Measurements from ENCODE around the gene KRTAP13-3.

DNA sequence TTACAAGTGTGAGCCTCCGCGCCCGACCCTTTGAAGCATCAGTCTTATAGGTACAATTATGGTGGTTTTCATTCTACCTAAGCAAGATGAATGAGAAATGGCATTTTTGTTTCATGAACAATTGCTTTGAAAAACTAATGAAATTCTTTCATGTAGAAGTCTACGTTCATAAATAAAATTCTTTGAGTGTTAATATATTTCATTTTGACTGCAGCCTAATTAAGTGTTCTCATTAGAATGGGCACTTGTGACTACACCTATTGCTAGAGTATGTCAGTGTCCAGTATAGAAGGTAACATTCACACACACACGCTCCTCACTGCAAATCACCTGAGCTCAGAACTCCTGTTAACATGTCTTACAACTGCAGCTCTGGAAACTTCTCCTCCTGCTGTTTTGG lies 14.2 kb upstream of the KRTAP13-3 start, which contains the start of gene KRTAP15-1:
- TF ChIP-seq, protein P1, sequence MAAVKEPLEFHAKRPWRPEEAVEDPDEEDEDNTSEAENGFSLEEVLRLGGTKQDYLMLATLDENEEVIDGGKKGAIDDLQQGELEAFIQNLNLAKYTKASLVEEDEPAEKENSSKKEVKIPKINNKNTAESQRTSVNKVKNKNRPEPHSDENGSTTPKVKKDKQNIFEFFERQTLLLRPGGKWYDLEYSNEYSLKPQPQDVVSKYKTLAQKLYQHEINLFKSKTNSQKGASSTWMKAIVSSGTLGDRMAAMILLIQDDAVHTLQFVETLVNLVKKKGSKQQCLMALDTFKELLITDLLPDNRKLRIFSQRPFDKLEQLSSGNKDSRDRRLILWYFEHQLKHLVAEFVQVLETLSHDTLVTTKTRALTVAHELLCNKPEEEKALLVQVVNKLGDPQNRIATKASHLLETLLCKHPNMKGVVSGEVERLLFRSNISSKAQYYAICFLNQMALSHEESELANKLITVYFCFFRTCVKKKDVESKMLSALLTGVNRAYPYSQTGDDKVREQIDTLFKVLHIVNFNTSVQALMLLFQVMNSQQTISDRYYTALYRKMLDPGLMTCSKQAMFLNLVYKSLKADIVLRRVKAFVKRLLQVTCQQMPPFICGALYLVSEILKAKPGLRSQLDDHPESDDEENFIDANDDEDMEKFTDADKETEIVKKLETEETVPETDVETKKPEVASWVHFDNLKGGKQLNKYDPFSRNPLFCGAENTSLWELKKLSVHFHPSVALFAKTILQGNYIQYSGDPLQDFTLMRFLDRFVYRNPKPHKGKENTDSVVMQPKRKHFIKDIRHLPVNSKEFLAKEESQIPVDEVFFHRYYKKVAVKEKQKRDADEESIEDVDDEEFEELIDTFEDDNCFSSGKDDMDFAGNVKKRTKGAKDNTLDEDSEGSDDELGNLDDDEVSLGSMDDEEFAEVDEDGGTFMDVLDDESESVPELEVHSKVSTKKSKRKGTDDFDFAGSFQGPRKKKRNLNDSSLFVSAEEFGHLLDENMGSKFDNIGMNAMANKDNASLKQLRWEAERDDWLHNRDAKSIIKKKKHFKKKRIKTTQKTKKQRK (IDR thresholded peaks at IDR 0.05; ENCODE audit: low read depth, low read length), result no peak
- no peak for TF ChIP-seq RCOR1 (conservative IDR thresholded peaks at IDR 0.05; ENCODE audit: low read depth, low read length)
- TF ChIP-seq ZZZ3 (IDR thresholded peaks at IDR 0.05; ENCODE audit: control insufficient read depth, insufficient read length, low read depth), result no peak
- TF ChIP-seq ELK1 (IDR thresholded peaks at IDR 0.05; ENCODE audit: low read depth, low read length), result no peak
- TF ChIP-seq, protein P2, sequence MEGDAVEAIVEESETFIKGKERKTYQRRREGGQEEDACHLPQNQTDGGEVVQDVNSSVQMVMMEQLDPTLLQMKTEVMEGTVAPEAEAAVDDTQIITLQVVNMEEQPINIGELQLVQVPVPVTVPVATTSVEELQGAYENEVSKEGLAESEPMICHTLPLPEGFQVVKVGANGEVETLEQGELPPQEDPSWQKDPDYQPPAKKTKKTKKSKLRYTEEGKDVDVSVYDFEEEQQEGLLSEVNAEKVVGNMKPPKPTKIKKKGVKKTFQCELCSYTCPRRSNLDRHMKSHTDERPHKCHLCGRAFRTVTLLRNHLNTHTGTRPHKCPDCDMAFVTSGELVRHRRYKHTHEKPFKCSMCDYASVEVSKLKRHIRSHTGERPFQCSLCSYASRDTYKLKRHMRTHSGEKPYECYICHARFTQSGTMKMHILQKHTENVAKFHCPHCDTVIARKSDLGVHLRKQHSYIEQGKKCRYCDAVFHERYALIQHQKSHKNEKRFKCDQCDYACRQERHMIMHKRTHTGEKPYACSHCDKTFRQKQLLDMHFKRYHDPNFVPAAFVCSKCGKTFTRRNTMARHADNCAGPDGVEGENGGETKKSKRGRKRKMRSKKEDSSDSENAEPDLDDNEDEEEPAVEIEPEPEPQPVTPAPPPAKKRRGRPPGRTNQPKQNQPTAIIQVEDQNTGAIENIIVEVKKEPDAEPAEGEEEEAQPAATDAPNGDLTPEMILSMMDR (IDR thresholded peaks at IDR 0.05 in 2 of 3, conservative IDR thresholded peaks at IDR 0.05 in 1 of 3; ENCODE audit: control insufficient read depth in 2 of 3, extremely low read depth in 1 of 3, insufficient read depth in 1 of 3, low read depth in 3 of 3, low read length in 3 of 3), result no peak
- no peak for TF ChIP-seq EZH2 (IDR thresholded peaks at IDR 0.05; ENCODE audit: borderline replicate concordance, control insufficient read depth, low read depth, low read length)
- TF ChIP-seq FOS (IDR thresholded peaks at IDR 0.05; ENCODE audit: borderline replicate concordance, extremely low read depth, insufficient read length), result no peak
- no peak for TF ChIP-seq SMC3 (IDR thresholded peaks at IDR 0.05; ENCODE audit: borderline replicate concordance, low read length)
- no peak for TF ChIP-seq NR2F1 (conservative IDR thresholded peaks at IDR 0.05)
- no peak for TF ChIP-seq MYC (IDR thresholded peaks at IDR 0.05; ENCODE audit: insufficient read depth, insufficient read length, insufficient replicate concordance, low read length, severe bottlenecking)
- TF ChIP-seq, protein P3, sequence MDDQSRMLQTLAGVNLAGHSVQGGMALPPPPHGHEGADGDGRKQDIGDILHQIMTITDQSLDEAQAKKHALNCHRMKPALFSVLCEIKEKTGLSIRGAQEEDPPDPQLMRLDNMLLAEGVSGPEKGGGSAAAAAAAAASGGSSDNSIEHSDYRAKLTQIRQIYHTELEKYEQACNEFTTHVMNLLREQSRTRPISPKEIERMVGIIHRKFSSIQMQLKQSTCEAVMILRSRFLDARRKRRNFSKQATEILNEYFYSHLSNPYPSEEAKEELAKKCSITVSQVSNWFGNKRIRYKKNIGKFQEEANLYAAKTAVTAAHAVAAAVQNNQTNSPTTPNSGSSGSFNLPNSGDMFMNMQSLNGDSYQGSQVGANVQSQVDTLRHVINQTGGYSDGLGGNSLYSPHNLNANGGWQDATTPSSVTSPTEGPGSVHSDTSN (IDR thresholded peaks at IDR 0.05; ENCODE audit: insufficient replicate concordance, low read depth, low read length), result no peak
- TF ChIP-seq CBFB (IDR thresholded peaks at IDR 0.05; ENCODE audit: low read depth), result no peak
